ENCODE results near the gene XCR1. TPM values are rescaled to one million over a fixed set of nuclear protein-coding genes. Genes with fewer than 3 reads are reported as not detected.

Gene XCR1
- polyA plus RNA-seq, 2 donors, result 0.08 to 0.34 TPM

DNA sequence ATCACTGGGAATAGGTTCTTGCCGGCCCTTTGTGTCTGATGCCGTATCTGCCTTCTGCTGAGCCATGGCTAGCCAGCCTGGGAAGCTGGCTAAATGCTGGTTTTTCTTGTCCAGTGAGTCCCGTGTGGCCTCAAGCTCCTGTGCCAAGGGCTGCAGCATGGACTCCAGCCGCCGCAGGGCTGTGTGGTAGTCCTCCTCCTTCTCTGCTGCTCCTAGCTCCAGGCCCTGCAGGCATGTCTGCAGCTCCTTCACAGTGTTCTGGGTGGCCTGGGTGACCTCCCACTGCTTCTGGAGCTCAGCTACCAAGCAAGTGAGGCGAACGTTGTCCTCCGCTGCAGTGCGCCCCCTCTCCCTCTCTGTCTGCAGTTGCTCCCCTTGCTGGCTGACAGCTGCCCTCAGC is 59.1 kb downstream of the XCR1 start:
- peaks cover 8% of the 10 kb centered on the region in 2 donors for H3K4me1 ChIP-seq (ENCODE audit: control insufficient read depth in 2 of 2, insufficient read depth in 2 of 2, low read length in 1 of 2)
- H3K27ac ChIP-seq (ENCODE audit: low read depth in 2 of 2, low read length in 1 of 2), result no peak overlapping the region

DNA sequence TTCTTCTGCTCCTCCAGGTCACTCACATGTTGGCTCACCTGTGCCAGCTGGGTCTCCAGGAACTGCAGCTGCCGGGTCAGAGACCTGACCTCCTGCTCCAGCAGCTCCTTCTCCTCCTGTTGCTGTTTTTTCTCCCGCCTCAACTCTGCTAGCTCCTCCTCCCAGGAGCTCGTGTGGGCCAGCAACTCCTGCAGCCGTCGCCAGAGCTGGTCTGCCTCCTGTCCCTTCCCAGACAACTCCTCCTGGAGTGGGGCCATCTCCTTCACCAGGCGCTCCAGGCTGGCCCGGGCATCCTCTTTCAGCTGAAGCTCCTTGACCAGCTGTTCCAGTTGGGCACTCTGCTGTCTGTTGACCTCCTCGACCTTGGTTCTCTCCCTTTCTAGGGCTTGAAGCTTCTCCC is 59.6 kb downstream of the XCR1 start:
- Histone ChIP-seq H3K4me3 (ENCODE audit: low read depth in 1 of 2, low read length in 2 of 2) (no peak overlapping the region), H3K4me1 (ENCODE audit: control insufficient read depth in 2 of 2, insufficient read depth in 2 of 2, low read length in 1 of 2) (peaks cover 6% of the 10 kb centered on the region in 2 donors), H3K9me3 (ENCODE audit: control insufficient read depth in 2 of 2, insufficient read depth in 1 of 2, low read depth in 1 of 2, low read length in 1 of 2) (no peaks in the 10 kb centered on the region), H3K36me3 (ENCODE audit: control insufficient read depth in 2 of 2, insufficient read depth in 2 of 2, low read length in 1 of 2) (peaks cover 31 to 57% of the 10 kb centered on the region in 2 donors), H3K27ac (ENCODE audit: low read depth in 2 of 2, low read length in 1 of 2) (no peak overlapping the region), H3K27me3 (ENCODE audit: control insufficient read depth in 1 of 2, insufficient read depth in 2 of 2, low read length in 2 of 2) (no peaks in the 10 kb centered on the region)
- WGBS, 2 donors, result 75 to 83% methylated on average over 8 of the region's 8 CpGs

More for the DNA sequence above, 59.1 kb downstream of the XCR1 start:
- Histone ChIP-seq H3K4me3 (ENCODE audit: low read depth in 1 of 2, low read length in 2 of 2) (no peak overlapping the region), H3K27me3 (ENCODE audit: control insufficient read depth in 1 of 2, insufficient read depth in 2 of 2, low read length in 2 of 2) (no peaks in the 10 kb centered on the region), H3K9me3 (ENCODE audit: control insufficient read depth in 2 of 2, insufficient read depth in 1 of 2, low read depth in 1 of 2, low read length in 1 of 2) (no peaks in the 10 kb centered on the region), H3K36me3 (ENCODE audit: control insufficient read depth in 2 of 2, insufficient read depth in 2 of 2, low read length in 1 of 2) (peaks cover 31 to 54% of the 10 kb centered on the region in 2 donors)
- 79 to 84% methylated on average over 9 of the region's 9 CpGs for WGBS, 2 donors

Other genes starting within 250 kb of the XCR1 start
- under 1 TPM in 1 of 2 donors, not detected in 1; 0.01 TPM for gene SLC6A20, start 230.9 kb downstream of the XCR1 start, polyA plus RNA-seq
- 1 to 10 TPM; 3.4 to 6.3 TPM for gene LZTFL1, start 185.4 kb downstream of the XCR1 start, polyA plus RNA-seq
- gene CCR9, start 140.9 kb downstream of the XCR1 start, polyA plus RNA-seq, result not detected
- gene CXCR6, start 84.0 kb downstream of the XCR1 start, polyA plus RNA-seq, result 1 to 10 TPM in 1 of 2 donors, under 1 TPM in 1; 0.90 to 1.6 TPM
- gene FYCO1, start 31.7 kb downstream of the XCR1 start, polyA plus RNA-seq, result 10 to 100 TPM in 1 of 2 donors, 1 to 10 TPM in 1; 9.6 to 11.9 TPM
- gene CCR1, start 180.8 kb upstream of the XCR1 start, polyA plus RNA-seq, result under 1 TPM; 0.47 to 0.61 TPM
- gene CCR3, start 215.0 kb upstream of the XCR1 start, polyA plus RNA-seq, result not detected

Measured in esophagus (tissue), 2 donors.